Caki2 (cell line): ENCODE results near the gene EXD3. TPM values are rescaled to one million over a fixed set of nuclear protein-coding genes. Genes with fewer than 3 reads are reported as not detected.

ENCODE experiments used
- DNase-seq: peaks from one replicate; pipeline ENCODE4 v3.0.0-alpha.2; 2015; ENCODE audit warnings: low read depth
- in situ Hi-C: cut with HindIII; loops from 2 replicates; pipeline ENCODE4 v1.10.0; 2016; ENCODE audit warnings: low sequenced_read_pairs, low pct_unique_long_range_greater_than_20kb, mixed read lengths
- total RNA-seq: library from RNA; depleted of rRNA; stranded (reverse); fragments of >200 nt; shearing (Covaris generic); gene quantifications from 2 replicates; pipeline ENCODE4 v1.2.3, GENCODE V29; 2014; ENCODE audit warnings: low replicate concordance

Gene EXD3
- total RNA-seq, 1 experiment from 2014 or later = 5.3 TPM

DNA sequence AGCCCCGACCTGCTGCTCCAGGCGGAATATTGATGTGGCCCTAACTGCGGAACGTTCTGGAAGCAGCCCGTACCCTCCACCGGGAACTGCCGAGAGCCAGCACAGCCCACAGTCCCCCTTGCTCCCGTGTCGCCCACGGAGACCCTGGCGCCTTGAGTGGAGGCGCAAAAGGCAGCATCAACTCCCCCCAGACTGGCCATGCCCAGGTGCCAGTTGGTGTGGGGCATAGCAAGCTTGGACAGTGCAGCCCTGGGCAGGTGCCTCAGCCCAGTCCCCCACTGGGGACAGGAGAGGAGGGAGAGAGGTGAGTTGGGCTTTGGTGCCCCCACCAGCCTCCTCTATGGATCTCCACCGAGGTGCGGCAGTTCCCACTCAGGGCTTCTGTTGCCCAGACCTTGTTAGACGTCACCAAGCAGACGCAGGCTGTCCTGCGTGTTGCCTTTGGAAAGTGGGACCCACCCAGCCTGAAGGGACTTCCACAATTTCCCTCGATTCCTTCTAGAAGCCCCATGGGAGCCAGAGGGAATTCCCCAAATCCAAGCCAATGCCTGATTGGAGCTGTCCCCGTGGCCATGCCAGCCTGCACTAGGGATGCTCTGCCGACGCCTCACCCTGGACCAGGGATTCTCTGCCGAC is 101.1 kb downstream of the EXD3 start:
- no peak for DNase-seq

DNA sequence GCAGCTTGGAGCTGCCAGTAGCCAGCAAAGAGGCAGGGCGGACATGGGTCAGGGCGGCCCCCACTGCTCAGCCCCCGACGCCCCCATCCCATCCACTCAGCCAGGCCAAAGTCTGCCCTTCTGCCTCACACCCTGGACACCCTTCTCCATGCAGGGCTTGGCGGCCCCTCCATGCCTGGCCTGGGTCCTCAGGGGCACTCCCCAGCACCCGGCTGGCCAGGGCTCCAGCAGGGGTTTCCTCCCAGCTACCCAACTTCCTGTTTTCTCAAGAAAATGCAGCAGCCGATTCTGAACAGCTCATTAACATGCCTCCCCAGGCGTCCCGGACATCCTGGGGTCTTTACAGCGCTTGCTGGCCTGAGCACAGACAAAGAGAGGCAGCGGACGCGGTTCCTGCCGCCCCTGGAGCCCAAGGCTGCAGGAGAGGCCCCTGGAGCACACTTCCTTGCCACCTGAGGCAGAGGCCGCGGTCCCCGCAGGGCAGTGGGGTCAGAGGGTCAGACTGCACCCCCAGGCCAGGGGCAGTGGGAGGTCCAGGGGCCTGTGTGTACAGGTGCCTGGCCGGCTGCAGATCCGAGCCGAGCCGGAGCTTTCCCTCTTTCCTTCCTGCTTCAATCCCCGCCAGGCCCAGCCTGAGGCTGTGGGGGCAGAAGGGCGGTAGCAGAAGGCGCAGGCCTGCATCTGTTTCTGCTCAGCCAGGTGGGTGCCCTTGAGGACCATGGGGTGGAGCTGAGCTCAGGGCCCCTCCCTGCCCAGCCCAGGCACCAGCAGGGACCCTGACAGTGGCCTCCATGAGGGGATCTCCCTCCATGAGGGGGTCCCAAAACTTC is 102.2 kb downstream of the EXD3 start:
- DNase-seq = no peak

More for the DNA sequence above, 101.1 kb downstream of the EXD3 start:
- in situ Hi-C loops = no loop called here

DNA sequence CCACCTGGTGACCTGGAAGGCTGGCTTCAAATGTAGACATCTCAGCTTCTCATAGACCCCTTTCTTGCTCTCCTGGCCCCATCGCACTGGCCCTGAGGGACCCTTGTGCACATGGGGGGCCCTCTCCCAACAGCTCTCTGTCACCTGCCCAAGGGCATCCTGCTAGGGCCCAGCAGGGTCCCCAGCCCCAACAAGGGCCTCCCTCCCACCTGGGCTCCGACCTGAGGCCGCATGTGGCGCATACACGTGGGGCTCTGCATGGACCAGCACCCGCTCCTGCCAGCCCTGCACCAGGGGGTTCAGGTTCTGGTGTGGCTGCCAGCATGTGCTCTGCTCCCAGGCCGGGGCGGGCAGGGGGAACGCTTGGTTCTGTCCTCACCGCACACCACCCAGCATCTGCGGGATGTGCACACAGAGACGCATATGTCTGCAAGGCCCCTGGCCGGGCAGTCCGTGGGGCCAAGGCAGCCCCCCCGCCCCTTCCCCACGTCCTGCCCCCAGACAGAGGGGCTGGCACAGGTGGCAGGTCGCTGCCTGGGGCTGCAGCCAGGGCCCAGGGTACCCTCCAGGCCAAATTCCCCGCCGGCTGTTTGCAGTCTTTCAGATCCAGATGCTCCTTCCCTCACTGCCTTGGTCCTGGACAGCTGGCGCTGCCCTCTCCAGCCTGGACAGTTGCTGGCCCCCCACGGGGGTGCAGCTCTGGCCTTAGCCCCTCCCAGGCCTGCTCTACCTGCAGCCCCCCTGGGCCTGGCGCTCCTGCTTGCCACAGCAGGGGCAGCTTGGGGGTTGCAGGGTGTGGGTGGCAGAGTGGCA is 103.0 kb downstream of the EXD3 start:
- no peak for DNase-seq
- in situ Hi-C loops = no loop called here

More for the DNA sequence above, 102.2 kb downstream of the EXD3 start:
- in situ Hi-C loops = no loop called here

DNA sequence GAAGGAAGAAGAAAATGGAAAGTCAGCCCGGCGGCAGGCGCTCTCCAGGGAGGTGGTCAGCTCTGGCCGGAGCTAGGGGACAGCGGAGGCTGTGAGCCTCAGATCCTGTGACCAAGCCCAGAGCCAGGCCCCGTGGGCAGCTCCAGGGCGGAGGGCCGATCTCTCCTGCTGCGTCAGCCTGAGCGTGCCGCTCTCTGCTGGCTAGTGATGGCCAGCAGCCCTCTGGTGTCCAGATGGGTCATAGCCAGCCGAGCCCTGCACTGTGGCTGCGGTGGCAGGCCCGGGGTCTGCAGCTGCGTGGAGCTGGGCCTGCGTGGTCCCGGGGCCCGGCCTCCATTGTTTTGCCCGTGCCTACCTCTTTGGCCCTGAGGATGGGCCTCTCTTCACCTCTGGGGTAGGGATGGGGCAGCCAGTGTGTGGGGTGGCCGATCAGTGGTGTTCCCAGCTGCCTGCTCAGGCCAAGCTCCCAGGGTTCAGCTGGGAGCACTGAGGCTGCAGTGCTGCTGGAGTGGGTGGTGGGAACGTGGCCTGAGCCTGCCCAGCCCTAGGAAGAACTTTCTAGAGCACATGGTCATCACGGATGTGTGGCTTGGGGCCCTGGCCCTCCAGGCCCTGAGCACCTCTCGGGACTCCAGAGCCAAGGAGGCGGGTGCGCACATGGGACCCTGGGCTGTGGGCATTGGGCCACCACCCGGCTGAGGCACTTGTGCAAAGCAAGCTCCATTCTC is 103.8 kb downstream of the EXD3 start:
- no peak for DNase-seq
- in situ Hi-C loops = no loop called here

DNA sequence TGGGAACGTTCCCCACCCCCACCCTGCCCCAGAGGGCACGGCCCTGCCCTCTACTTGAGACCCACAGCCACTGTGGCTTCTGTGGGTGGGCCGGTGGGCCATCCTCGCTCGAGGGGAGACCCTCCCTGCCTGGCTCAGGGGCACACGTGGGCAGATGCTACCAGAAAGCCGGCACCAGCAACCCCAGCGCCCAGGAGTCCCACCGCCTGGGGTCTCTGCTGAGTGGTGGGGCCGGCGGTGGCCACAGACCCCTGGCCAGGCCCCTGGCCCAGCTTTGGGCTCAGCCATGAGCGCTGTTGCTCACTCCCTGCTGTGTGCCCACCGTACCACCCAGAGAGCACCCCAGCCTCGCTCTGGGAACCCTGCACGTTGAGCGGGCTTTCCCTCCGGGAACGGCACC is 104.4 kb downstream of the EXD3 start:
- no peak for DNase-seq
- in situ Hi-C loops = no loop called here

DNA sequence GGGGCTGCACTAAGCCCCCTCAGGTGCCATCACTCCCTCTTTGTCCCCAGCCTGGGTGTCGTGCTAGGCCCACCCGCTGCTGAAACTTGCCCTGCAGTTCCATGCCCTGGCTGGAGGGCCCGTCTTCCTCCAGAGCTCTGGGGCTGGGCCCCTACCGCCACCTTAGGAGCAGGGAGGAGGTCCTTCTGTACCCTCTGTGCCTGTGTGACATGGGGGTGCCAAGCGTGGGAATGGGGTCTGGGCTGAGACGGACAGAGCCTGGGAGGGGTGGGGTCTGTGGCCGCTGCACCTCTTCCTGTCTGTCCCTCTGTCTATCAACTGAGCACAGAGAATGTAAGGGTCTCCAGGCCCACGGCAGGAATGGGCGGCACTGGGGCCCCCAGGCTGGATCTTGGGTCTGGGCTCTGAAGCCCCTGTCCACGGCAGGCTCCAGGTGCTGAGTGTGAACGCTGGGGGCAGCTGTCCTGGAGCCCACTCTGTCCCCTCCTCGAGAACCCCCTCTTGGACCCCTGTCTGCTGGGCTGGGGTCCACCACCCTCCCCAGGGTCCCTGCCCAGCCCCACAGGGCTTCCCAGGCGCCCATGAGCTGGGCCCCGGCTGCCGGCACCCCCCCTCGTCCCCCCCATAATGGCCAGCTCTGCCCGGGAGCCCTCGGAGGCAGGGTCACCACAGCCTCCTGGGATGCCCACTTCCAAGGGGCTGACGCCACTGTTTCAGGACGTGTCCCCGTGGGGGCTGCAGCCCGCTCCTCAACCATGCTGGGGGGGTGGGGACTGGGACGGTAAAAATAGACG is 105.0 kb downstream of the EXD3 start:
- no peak for DNase-seq
- in situ Hi-C loops = no loop called here

DNA sequence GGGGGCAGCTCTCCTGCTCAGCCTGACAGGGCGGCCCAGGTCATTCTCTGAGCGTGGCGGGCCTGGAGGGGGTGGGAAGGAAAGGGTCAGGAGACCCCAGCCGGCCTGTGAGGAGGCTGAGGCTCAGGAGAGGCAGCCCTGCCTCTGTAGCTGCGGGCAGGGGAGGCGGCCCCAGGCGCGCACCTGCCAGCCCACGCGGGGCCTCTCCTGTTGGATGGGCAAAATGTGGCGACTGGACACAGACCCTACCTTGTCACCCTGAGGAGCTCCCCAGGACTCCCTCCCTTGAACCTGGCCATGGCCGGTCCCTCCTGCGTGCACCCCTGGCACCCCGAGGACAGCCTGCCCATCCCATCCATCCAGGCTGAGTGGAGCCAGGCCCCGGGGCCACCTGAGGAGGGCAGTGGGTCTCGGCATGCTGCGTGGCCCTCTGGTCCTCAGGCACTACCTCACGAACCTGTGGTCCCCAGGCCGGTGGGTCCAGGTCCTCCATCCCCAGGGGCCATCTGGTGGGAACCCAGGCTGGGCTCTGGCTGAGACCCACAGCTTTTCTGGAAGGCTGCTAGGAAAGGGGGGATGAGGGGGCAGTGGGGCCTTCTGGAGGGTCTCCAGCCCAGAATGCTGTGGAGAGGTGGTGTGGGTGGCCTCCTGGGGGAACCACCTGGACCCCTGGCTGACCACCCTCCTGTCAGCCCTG is 105.8 kb downstream of the EXD3 start:
- DNase-seq = no peak
- in situ Hi-C loops = no loop called here

DNA sequence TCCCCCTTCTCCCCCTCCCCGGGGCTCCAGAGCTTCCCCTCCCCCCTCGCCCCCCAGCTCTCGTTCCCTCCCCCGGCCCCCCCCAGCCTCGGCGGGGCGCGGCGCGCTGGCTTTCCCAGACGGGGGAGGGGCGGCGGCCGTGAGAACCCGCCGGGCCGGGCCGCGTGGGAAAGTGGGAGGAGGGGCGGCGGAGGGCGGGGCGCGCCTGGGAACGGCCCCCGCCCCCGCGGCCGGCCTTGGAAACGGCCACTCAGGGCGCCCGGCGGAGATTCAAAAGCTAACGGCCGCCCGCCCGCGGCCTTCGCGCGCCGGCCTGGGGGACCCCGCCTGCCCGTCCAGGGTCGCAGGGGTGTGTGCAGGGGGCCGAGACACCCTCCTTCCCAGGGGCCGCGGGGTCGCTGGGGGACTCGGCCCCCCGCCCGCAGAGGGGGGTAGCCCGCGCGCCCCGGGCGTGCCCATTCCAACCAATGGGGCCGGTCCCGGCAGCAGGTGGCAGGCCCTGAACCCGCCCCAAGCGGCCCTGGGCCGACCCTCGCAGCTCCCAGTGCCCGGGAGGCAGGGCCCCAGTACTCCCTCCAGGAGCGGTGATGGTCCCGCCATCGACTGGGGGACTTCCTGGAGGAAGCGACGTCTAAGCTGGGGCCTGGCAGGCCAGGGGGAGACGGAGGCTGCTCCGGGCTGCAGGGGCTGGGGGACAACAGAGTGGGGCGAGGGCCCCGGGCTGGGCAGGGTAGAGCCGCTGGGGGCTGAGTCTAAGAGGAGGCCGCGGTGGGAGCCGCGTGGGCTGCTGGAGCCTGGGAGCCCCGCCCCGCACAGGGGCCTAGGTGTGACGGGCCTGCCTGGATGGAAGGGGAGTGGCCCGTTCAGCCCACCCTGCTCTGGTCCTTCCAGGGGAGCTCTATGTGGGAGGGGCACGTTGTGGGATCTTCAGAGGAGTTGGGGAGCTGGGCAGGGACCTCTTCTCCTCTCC is 106.7 kb downstream of the EXD3 start:
- in situ Hi-C loops = no loop called here
- DNase-seq = peak; percentile 71

DNA sequence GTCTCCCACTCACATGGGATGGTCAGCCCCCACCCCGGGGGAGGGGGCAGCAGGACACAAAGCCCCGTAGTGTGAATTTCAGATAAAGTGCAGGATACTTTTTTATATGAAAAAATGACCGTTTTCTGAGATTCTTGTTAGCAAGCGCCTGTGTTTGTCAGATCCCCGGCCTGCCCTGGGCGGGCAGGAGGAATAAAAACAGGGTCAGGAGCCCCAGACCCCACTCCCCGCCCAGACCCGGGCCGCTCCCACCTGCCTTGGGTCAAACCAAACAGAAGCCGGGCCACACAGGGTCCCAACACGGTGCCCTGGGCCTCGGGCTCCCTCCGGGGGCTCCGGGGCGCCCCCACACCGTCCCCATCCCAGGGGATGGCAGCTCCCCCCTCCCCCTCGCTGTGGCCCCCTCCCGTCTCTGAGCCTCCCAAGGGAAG is 107.4 kb downstream of the EXD3 start:
- DNase-seq = no peak
- in situ Hi-C loops = no loop called here

DNA sequence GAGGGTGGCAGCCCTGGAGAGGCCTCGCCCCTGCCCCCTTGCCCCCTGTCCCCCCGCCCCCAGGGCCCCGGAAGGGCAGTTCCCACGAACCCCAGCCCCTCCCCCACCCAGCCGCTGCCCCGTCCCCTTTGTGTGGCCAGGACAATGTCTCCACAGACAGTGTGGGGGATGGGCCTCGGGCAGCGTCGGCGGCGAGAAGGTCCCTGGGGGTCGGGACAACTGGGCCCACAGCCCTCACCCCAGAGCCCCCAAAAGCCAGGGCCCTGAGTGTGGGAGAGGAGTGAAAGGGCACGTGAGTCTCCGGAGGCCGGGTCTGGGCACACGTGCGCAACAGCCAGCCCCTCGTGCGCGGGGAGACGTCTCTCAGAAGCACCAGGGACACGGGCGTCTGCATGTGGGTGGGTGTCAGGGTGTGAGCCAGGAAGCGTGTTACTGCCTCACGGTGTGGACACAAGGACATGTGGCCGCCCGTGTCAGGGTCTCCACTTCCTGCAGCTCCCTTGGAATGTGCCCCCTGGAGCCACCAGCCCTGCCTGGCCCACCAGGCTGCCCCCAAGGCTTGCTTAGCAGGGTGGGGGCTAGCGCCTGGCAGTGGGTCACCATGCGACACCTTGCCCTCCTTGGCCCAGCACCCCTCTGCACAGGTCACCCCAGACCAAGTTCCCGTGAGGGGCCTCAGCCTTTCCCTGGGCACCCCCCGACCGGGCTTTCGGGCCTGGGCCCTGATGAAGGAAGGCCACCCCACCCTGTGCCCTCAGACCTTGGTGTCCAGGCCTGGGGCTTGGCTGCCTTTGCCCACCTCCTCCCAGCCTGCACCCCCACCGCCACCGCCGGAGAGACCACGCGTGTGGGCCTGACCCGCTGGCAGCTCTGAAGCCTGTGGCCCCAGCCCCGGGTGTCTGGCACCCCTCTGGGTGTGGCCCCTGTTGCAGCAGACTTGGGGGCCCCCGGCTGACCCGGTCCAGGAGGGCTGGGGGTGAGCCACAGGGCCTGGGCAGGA is 108.1 kb downstream of the EXD3 start:
- in situ Hi-C loops = no loop called here

DNA sequence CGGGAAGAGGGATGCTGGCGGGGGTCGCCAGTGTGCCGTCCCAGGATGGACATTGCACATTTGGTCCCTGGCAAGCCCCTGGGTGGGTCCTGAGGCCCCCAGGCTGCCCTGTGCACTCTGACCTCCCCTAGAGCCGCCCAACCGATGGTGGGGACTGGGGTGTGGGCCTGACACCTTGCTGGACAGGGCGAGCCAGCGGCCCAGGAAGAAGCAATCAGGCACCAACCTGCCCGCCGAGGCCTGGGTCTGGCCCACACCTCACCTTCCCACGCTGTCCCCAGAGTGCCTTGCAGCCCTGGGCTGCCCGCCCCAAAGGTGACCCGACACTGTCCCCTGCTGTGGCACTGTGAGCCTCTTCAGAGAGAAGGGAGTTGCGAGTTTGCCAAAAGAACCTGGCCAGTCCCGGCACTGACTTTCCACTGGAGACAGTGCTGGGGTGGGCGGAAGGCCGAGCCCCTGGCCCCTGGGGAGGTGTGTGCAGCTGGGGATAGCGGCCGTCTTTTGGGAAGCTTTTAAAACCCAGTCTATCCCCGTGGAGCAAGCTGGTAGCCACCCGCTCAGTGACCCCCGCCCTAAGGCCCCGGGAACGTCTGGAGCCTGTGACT is 108.9 kb downstream of the EXD3 start:
- in situ Hi-C loops = no loop called here
- no peak for DNase-seq

More for the DNA sequence above, 108.1 kb downstream of the EXD3 start:
- DNase-seq = no peak

DNA sequence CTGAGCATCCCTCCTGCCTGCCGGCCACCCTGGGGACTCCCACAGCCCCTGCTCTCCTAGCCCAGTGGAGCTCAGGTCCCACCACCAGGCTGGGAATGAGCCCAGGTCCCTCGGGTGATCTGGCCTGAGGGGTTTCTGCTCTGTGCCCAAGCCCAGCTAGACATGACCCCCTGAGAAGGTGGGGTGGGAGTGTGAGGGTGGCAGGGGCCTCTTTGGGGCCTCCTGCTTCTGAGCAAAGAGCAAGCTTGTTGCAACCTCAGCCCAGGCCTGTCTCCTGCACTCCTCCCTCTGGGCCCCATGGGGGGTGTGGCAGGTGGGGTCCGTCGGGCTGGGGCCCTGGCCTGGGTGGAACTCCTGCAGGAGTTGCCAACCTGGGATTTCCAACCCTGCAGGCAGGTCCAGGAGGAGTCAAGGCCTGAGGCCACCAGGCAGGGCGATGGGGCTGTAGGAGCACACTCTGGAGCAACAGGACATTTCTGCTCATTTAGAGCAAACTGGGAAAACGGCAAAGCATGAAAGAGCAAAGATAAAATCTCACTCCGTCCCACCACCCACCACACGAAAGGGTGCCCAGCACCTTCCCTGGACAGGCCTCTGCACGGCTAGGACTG is 109.5 kb downstream of the EXD3 start:
- in situ Hi-C loops = no loop called here
- no peak for DNase-seq

DNA sequence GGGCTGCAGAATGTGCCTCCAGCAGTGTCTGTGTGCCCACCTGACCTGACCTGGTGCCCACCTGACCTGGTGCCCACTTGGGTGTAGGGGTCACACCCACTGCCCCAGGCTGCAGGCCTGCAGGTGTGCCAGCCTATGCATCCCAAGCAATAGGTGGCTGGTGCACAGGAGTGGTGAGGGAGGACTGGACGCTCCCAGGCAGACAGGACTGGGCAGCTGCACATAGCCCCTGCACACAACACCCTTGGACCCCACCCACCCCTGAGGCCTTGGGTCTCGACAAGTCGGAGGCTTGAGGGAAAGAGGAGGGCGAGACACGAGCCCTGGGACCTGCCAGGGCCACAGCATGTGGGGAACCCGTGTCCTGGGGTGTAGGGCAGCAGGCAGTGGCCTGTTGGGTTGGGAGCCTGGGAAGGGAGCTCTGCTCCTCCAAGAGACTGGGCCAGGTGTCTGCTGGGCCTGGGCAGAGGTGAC is 110.1 kb downstream of the EXD3 start:
- DNase-seq = no peak
- in situ Hi-C loops = no loop called here
